Right atrium auricular region (tissue), 2 donors: ENCODE results near the gene REG1A. TPM values are rescaled to one million over a fixed set of nuclear protein-coding genes. Genes with fewer than 3 reads are reported as not detected.

Experiments
- DNase-seq: peaks from one replicate; pipeline ENCODE4 v3.0.0-alpha.2; 2019; ENCODE audit warnings: low spot score
- H3K27ac ChIP-seq, 2 donors: fragments of 200-600 bp; sonication (generic); 1 replicate in 1 of 2; 2 replicates in 1 of 2; pipeline ENCODE4 v1.5.1; 2016 to 2019
- H3K27me3 ChIP-seq, 2 donors: fragments of 200-600 bp; sonication (generic); one replicate each; pipeline versions ENCODE4 v1.5.1 to v1.6.0; 2017 to 2019
- H3K36me3 ChIP-seq: fragments of 200-600 bp; sonication (generic); one replicate; pipeline ENCODE4 v1.5.1; 2016
- H3K4me1 ChIP-seq, 2 donors: fragments of 200-600 bp; sonication (generic); one replicate each; pipeline versions ENCODE4 v1.5.1 to v1.6.0; 2017 to 2019
- H3K4me3 ChIP-seq, 2 donors: fragments of 200-600 bp; sonication (generic); 1 replicate in 1 of 2; 2 replicates in 1 of 2; pipeline ENCODE4 v1.5.1; 2017 to 2019; ENCODE audit warnings: mild to moderate bottlenecking in 1 of 2, moderate library complexity in 1 of 2
- H3K9me3 ChIP-seq, 2 donors: fragments of 200-600 bp; sonication (generic); one replicate each; pipeline ENCODE4 v1.5.1; 2019
- total RNA-seq, 2 donors: library from RNA; depleted of rRNA; stranded (reverse); fragments of >200 nt; gene quantifications; one replicate each; pipeline ENCODE4 v1.1.0, GENCODE V29; 2016
- TF ChIP-seq, protein P1 (sequence below), 2 donors: fragments of 200-600 bp; sonication (generic); IDR thresholded peaks; one replicate each; pipeline ENCODE4 v1.5.1; 2019; ENCODE audit warnings: antibody characterized with exemption in 2 of 2

Gene REG1A
- total RNA-seq, 2 donors from 2014 or later = not detected

DNA sequence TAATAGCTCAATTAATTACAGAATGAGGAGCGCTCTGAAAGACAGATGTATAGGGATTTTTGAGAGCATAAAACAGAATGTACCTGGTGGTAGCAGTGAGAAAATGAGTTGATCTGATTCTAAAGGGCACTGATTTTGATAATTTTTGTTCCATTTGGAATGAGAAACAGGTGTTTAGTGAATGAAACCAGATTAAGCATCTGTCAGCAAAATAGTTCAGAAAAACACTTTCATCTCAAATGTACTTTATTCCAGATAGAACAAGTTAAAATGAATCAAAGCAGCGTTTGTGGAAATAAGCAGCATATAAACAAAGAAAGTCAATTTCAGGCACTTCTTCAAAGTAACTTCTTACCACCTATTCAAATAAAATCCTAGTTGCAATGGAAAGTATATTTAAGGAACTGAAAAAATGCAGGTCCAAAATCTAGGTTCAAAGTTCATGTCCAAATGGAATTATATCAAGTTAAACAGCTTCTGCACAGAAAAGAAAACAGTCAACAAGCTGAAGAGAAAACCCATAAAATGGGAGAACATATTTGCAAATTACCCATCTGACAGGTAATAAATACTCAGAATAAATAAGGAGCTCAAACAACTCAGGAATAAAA is 51.2 kb downstream of the REG1A start:
- H3K9me3 ChIP-seq = no peaks in the 10 kb centered on the region
- no peak for DNase-seq
- TF ChIP-seq, protein P1, sequence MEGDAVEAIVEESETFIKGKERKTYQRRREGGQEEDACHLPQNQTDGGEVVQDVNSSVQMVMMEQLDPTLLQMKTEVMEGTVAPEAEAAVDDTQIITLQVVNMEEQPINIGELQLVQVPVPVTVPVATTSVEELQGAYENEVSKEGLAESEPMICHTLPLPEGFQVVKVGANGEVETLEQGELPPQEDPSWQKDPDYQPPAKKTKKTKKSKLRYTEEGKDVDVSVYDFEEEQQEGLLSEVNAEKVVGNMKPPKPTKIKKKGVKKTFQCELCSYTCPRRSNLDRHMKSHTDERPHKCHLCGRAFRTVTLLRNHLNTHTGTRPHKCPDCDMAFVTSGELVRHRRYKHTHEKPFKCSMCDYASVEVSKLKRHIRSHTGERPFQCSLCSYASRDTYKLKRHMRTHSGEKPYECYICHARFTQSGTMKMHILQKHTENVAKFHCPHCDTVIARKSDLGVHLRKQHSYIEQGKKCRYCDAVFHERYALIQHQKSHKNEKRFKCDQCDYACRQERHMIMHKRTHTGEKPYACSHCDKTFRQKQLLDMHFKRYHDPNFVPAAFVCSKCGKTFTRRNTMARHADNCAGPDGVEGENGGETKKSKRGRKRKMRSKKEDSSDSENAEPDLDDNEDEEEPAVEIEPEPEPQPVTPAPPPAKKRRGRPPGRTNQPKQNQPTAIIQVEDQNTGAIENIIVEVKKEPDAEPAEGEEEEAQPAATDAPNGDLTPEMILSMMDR (IDR thresholded peaks at IDR 0.05) = no peak
- H3K27ac ChIP-seq = no peak overlapping the region
- H3K36me3 ChIP-seq = no peaks in the 10 kb centered on the region
- no peak overlapping the region for H3K4me3 ChIP-seq
- H3K4me1 ChIP-seq = no peaks in the 10 kb centered on the region
- H3K27me3 ChIP-seq = no peaks in the 10 kb centered on the region

Other genes with a start within 250 kb of the REG1A start
- gene REG3G, start 94.8 kb upstream of the REG1A start, total RNA-seq = not detected
- gene REG1B, start 32.5 kb upstream of the REG1A start, total RNA-seq = not detected
- gene REG3A, start 39.3 kb downstream of the REG1A start, total RNA-seq = not detected